Fibroblast of lung (primary cell): ENCODE results near the gene STAP2. TPM values are rescaled to one million over a fixed set of nuclear protein-coding genes. Genes with fewer than 3 reads are reported as not detected.

Experiments
- DNase-seq, 2 donors: peaks; one replicate each; pipeline versions ENCODE4 v3.0.0 to v3.0.0-alpha.2; 2010; ENCODE audit warnings: low read depth in 2 of 2
- H2AFZ ChIP-seq: 2 replicates; pipeline ENCODE4 v1.5.1; 2012; ENCODE audit warnings: low read length, control low read depth, inconsistent platforms
- H3K27ac ChIP-seq: 2 replicates; pipeline ENCODE4 v1.5.1; 2011; ENCODE audit warnings: low read length, control low read depth; ENCODE audit not compliant: insufficient read depth
- H3K27me3 ChIP-seq: 2 replicates; pipeline ENCODE4 v1.5.1; 2011; ENCODE audit warnings: mild to moderate bottlenecking, low read length; ENCODE audit not compliant: control insufficient read depth, insufficient read depth
- H3K36me3 ChIP-seq: 2 replicates; pipeline ENCODE4 v1.5.1; 2011; ENCODE audit warnings: low read length; ENCODE audit not compliant: control insufficient read depth, insufficient read depth
- H3K4me1 ChIP-seq: 2 replicates; pipeline ENCODE4 v1.5.1; 2011; ENCODE audit warnings: low read length; ENCODE audit not compliant: control insufficient read depth, insufficient read depth; ENCODE audit errors: extremely low read depth
- H3K4me2 ChIP-seq: 2 replicates; pipeline ENCODE4 v1.5.1; 2011; ENCODE audit warnings: low read length, control low read depth; ENCODE audit not compliant: insufficient read depth; ENCODE audit errors: extremely low read depth
- H3K4me3 ChIP-seq, 4 experiments: fragments of 200-600 bp in 1 of 4; sonication (generic) in 1 of 4; replicated peaks in 1 of 4; 2 replicates each; pipeline ENCODE4 v1.5.1; 2011 to 2016; ENCODE audit warnings: low read length in 4 of 4, low read depth in 3 of 4, mild to moderate bottlenecking in 3 of 4, control low read depth in 2 of 4, inconsistent platforms in 1 of 4, mixed read lengths in 1 of 4; ENCODE audit not compliant: insufficient read depth in 1 of 4; ENCODE audit errors: control extremely low read depth in 1 of 4
- H3K79me2 ChIP-seq: 2 replicates; pipeline ENCODE4 v1.5.1; 2012; ENCODE audit warnings: mild to moderate bottlenecking, low read length, inconsistent platforms; ENCODE audit not compliant: control insufficient read depth, insufficient read depth
- H3K9ac ChIP-seq: 2 replicates; pipeline ENCODE4 v1.5.1; 2011; ENCODE audit warnings: mild to moderate bottlenecking, low read length, control low read depth; ENCODE audit not compliant: insufficient read depth
- H3K9me3 ChIP-seq: 2 replicates; pipeline ENCODE4 v1.5.1; 2012; ENCODE audit warnings: low read depth, low read length; ENCODE audit not compliant: control insufficient read depth, insufficient read depth
- H4K20me1 ChIP-seq: 2 replicates; pipeline ENCODE4 v1.5.1; 2011; ENCODE audit warnings: low read length; ENCODE audit not compliant: control insufficient read depth, insufficient read depth; ENCODE audit errors: extremely low read depth
- CTCF ChIP-seq, 2 donors: IDR thresholded peaks in 1 of 2; conservative IDR thresholded peaks in 1 of 2; 1 replicate in 1 of 2; 2 replicates in 1 of 2; pipeline ENCODE4 v1.5.1; 2011 to 2012; ENCODE audit warnings: low read length in 2 of 2, control low read depth in 1 of 2, inconsistent platforms in 1 of 2, low read depth in 1 of 2, mild to moderate bottlenecking in 1 of 2
- EZH2 ChIP-seq: IDR thresholded peaks from 2 replicates; pipeline ENCODE4 v1.5.1; 2012; ENCODE audit warnings: low read length, control low read depth, mild to moderate bottlenecking; ENCODE audit errors: missing control alignments
- polyA plus RNA-seq, 2 donors: library from polyadenylated mRNA; depleted of rRNA in 1 of 2; stranded (reverse) in 1 of 2; unstranded in 1 of 2; fragments of >200 nt; gene quantifications; 2 replicates each; pipeline ENCODE4 v1.2.1, GENCODE V29; 2011 to 2012; ENCODE audit warnings: missing spikeins in 1 of 2
- total RNA-seq: library from RNA; depleted of rRNA; stranded (reverse); fragments of >200 nt; gene quantifications from 2 replicates; pipeline ENCODE4 v1.2.1, GENCODE V29; 2014

Gene STAP2
- total and polyA plus RNA-seq, 2 donors (not counting 1 experiment from before 2014, with no cell fraction given) = 1.7 to 4.8 TPM

- peaks cover 38% of the 10 kb centered on the region for H3K79me2 ChIP-seq
- H2AFZ ChIP-seq = no peak overlapping the region
These were observed 26.7 kb upstream of the STAP2 start for GRCh38 chr19:4365341-4365740.

GRCh38 chr19:4363571-4364304, 25.1 kb upstream of the STAP2 start:
- Histone ChIP-seq H4K20me1 (no peaks in the 10 kb centered on the region), H3K27ac (no peak overlapping the region), H3K79me2 (peaks cover 22% of the 10 kb centered on the region), H3K9me3 (no peaks in the 10 kb centered on the region), H3K36me3 (peaks cover 62% of the 10 kb centered on the region), H3K4me3 (no peak overlapping the region), H3K4me2 (no peak overlapping the region), H3K9ac (no peak overlapping the region), H2AFZ (no peak overlapping the region), H3K27me3 (no peaks in the 10 kb centered on the region), H3K4me1 (peaks cover 5% of the 10 kb centered on the region)
- TF ChIP-seq CTCF (conservative IDR thresholded peaks at IDR 0.05 in 1 of 2, IDR thresholded peaks at IDR 0.05 in 1 of 2; ENCODE audit: low read depth in 1 of 2, low read length in 2 of 2) (no peak), EZH2 (no peak)
- DNase-seq = no peak

More at GRCh38 chr19:4365341-4365740, 26.7 kb upstream of the STAP2 start:
- no peaks in the 10 kb centered on the region for H4K20me1 ChIP-seq
- H3K27me3 ChIP-seq = no peaks in the 10 kb centered on the region
- DNase-seq = no peak
- H3K9ac ChIP-seq = no peak overlapping the region
- H3K4me3 ChIP-seq = no peak overlapping the region
- H3K36me3 ChIP-seq = peaks cover 51% of the 10 kb centered on the region
- H3K27ac ChIP-seq = no peak overlapping the region
- no peak for TF ChIP-seq EZH2
- no peak for TF ChIP-seq CTCF (conservative IDR thresholded peaks at IDR 0.05 in 1 of 2, IDR thresholded peaks at IDR 0.05 in 1 of 2; ENCODE audit: low read depth in 1 of 2, low read length in 2 of 2)
- no peaks in the 10 kb centered on the region for H3K9me3 ChIP-seq
- H3K4me2 ChIP-seq = no peak overlapping the region
- peaks cover 10% of the 10 kb centered on the region for H3K4me1 ChIP-seq

- Histone ChIP-seq H3K27me3 (no peaks in the 10 kb centered on the region), H3K36me3 (peaks cover 62% of the 10 kb centered on the region), H3K9ac (no peak overlapping the region), H2AFZ (no peak overlapping the region), H3K79me2 (peaks cover 16% of the 10 kb centered on the region), H3K9me3 (no peaks in the 10 kb centered on the region), H4K20me1 (no peaks in the 10 kb centered on the region), H3K27ac (no peak overlapping the region), H3K4me1 (no peaks in the 10 kb centered on the region), H3K4me2 (no peak overlapping the region), H3K4me3 (no peak overlapping the region)
- no peak for DNase-seq
- TF ChIP-seq CTCF (conservative IDR thresholded peaks at IDR 0.05 in 1 of 2, IDR thresholded peaks at IDR 0.05 in 1 of 2; ENCODE audit: low read depth in 1 of 2, low read length in 2 of 2) (peak in 1 of 2 donors; percentile 29), EZH2 (no peak)
These were observed 24.4 kb upstream of the STAP2 start for GRCh38 chr19:4362831-4363545.
